ENCODE measurements around the gene ARHGEF10L. TPM values are rescaled to one million over a fixed set of nuclear protein-coding genes. Genes with fewer than 3 reads are reported as not detected.

The ARHGEF10L gene
- total RNA-seq, 1 donor from 2014 or later = 33.1 TPM

- H3K4me1 Mint-ChIP-seq = no peaks in the 10 kb centered on the region
- no peak for DNase-seq (ENCODE audit: low spot score in 2 of 2, unreplicated experiment in 2 of 2)
- H3K9me3 Mint-ChIP-seq = no peaks in the 10 kb centered on the region
- no peak overlapping the region for H3K27ac Mint-ChIP-seq
- no peaks in the 10 kb centered on the region for H3K36me3 Mint-ChIP-seq
- TF ChIP-seq CTCF (IDR thresholded peaks at IDR 0.05; ENCODE audit: unreplicated experiment) = no peak
- H3K4me3 Mint-ChIP-seq = no peak overlapping the region
- peaks cover 24% of the 10 kb centered on the region for H3K27me3 Mint-ChIP-seq (ENCODE audit: low read depth)
Observed at GRCh38 chr1:17736625-17737024, 197.1 kb downstream of the ARHGEF10L start.

- no peaks in the 10 kb centered on the region for H3K36me3 Mint-ChIP-seq
- peaks cover 32% of the 10 kb centered on the region for H3K27me3 Mint-ChIP-seq (ENCODE audit: low read depth)
- H3K4me3 Mint-ChIP-seq = no peak overlapping the region
- TF ChIP-seq CTCF (IDR thresholded peaks at IDR 0.05; ENCODE audit: unreplicated experiment) = no peak
- no peak overlapping the region for H3K27ac Mint-ChIP-seq
- H3K4me1 Mint-ChIP-seq = peaks cover 15% of the 10 kb centered on the region
- H3K9me3 Mint-ChIP-seq = no peaks in the 10 kb centered on the region
- no peak for DNase-seq (ENCODE audit: low spot score in 2 of 2, unreplicated experiment in 2 of 2)
Observed at GRCh38 chr1:17739050-17739449, 199.6 kb downstream of the ARHGEF10L start.

GRCh38 chr1:17741052-17741451, 201.6 kb downstream of the ARHGEF10L start:
- H3K27me3 Mint-ChIP-seq (ENCODE audit: low read depth) = peaks cover 35% of the 10 kb centered on the region
- H3K36me3 Mint-ChIP-seq = no peaks in the 10 kb centered on the region
- no peak overlapping the region for H3K27ac Mint-ChIP-seq
- no peaks in the 10 kb centered on the region for H3K9me3 Mint-ChIP-seq
- H3K4me3 Mint-ChIP-seq = no peak overlapping the region
- H3K4me1 Mint-ChIP-seq = peaks cover 15% of the 10 kb centered on the region
- DNase-seq (ENCODE audit: low spot score in 2 of 2, unreplicated experiment in 2 of 2) = no peak
- TF ChIP-seq CTCF (IDR thresholded peaks at IDR 0.05; ENCODE audit: unreplicated experiment) = no peak

- H3K27ac Mint-ChIP-seq = peak overlapping the region; percentile 64
- DNase-seq (ENCODE audit: low spot score in 2 of 2, unreplicated experiment in 2 of 2) = peak in 1 of 2 experiments; percentile 48
Observed at GRCh38 chr1:17742583-17742982, 203.1 kb downstream of the ARHGEF10L start.

GRCh38 chr1:17743008-17743647, 203.6 kb downstream of the ARHGEF10L start:
- Mint-ChIP-seq H3K27me3 (ENCODE audit: low read depth) (peaks cover 34% of the 10 kb centered on the region), H3K27ac (peak overlapping the region; percentile 64)
- no peak for DNase-seq (ENCODE audit: low spot score in 2 of 2, unreplicated experiment in 2 of 2)

More at GRCh38 chr1:17742583-17742982, 203.1 kb downstream of the ARHGEF10L start:
- Mint-ChIP-seq H3K9me3 (no peaks in the 10 kb centered on the region), H3K4me3 (no peak overlapping the region), H3K36me3 (no peaks in the 10 kb centered on the region), H3K27me3 (ENCODE audit: low read depth) (peaks cover 35% of the 10 kb centered on the region), H3K4me1 (peaks cover 17% of the 10 kb centered on the region)
- no peak for TF ChIP-seq CTCF (IDR thresholded peaks at IDR 0.05; ENCODE audit: unreplicated experiment)

More at GRCh38 chr1:17743008-17743647, 203.6 kb downstream of the ARHGEF10L start:
- TF ChIP-seq CTCF (IDR thresholded peaks at IDR 0.05; ENCODE audit: unreplicated experiment) = no peak
- no peaks in the 10 kb centered on the region for H3K9me3 Mint-ChIP-seq
- no peak overlapping the region for H3K4me3 Mint-ChIP-seq
- H3K4me1 Mint-ChIP-seq = peaks cover 20% of the 10 kb centered on the region
- H3K36me3 Mint-ChIP-seq = no peaks in the 10 kb centered on the region
